DOHH2 (cell line): ENCODE results near the gene GNG8.

Experiments used
- CTCF ChIP-seq: fragments of 200-600 bp; sonication (generic); IDR thresholded peaks from one replicate; pipeline ENCODE4 v1.5.1; 2014; ENCODE audit warnings: antibody characterized with exemption, mild to moderate bottlenecking, low read depth, low read length; ENCODE audit not compliant: poor library complexity, severe bottlenecking
- EZH2phosphoT487 ChIP-seq: fragments of 200-600 bp; sonication (generic); IDR thresholded peaks from 2 replicates; pipeline ENCODE4 v1.6.1; 2017; ENCODE audit warnings: borderline replicate concordance, mild to moderate bottlenecking, antibody characterized with exemption, low read length, moderate library complexity, mixed read lengths

GRCh38 chr19:46586294-46586693 is 49.7 kb downstream of the GNG8 start:
- TF ChIP-seq CTCF (no peak), EZH2phosphoT487 (no peak)
